ENCODE results near the gene MSH3.
"Not testable (repeated sequence)": the region's sequence is repeated elsewhere in the genome, so short reads cannot be mapped to it uniquely, and the experiment has no call there.

Gene MSH3

GRCh38 chr5:80870442-80870841 lies 216.0 kb downstream of the MSH3 start:
- DNase-seq (ENCODE audit: low read depth): no peak
- H3K4me3 ChIP-seq (ENCODE audit: low read depth, low read length): no peak overlapping the region

GRCh38 chr5:80871541-80871961 lies 217.1 kb downstream of the MSH3 start:
- DNase-seq (ENCODE audit: low read depth): no peak
- H3K4me3 ChIP-seq (ENCODE audit: low read depth, low read length): no peak overlapping the region

DNA sequence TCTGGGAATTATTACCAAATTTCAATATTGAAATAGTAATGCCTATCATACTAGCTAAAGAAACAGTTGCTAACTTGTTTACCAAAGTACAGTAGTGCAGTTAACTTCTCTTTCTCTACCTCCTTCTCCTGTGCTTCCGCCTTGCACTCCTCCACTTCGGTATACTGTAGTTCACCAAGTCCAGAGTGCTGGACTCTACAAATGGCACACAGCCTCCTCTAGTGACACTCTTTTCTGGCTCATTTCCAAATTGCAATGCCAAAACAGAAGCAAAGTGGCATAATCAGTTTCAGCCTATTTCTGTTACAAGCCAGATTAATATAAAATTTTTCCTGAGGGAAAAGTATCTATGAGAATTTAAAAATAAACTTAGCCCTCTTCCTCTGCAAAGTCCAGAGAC lies 219.7 kb downstream of the MSH3 start:
- no peak overlapping the region for H3K4me3 ChIP-seq (ENCODE audit: low read depth, low read length)
- DNase-seq (ENCODE audit: low read depth): no peak

GRCh38 chr5:80877592-80877991 lies 223.1 kb downstream of the MSH3 start:
- H3K4me3 ChIP-seq (ENCODE audit: low read depth, low read length): no peak overlapping the region
- no peak for DNase-seq (ENCODE audit: low read depth)

DNA sequence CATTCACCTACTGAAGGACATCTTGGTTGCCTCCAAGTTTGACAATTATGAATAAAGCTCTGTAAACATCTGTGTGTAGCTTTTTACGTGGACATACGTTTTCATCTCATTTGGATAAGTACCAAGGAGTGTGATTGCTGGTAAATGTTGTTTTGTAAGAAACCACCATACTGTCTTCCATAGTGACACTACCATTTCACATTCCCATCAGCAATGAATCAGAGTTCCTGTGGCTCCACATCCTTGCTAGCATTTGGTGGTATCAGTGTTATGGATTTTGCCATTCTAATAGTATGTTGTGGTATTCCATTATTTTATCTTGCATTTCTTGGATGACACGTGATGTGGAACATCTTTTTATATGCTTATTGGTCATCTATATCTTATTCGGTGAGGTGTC lies 227.3 kb downstream of the MSH3 start:
- H3K4me3 ChIP-seq (ENCODE audit: low read depth, low read length): no peak overlapping the region
- no peak for DNase-seq (ENCODE audit: low read depth)

- not testable (repeated sequence) for H3K4me3 ChIP-seq (ENCODE audit: low read depth, low read length); DNase-seq (ENCODE audit: low read depth)
These were observed 228.9 kb downstream of the MSH3 start for GRCh38 chr5:80883390-80883789.

GRCh38 chr5:80884086-80884813 lies 229.8 kb downstream of the MSH3 start:
- no peak overlapping the region for H3K4me3 ChIP-seq (ENCODE audit: low read depth, low read length)
- DNase-seq (ENCODE audit: low read depth): no peak

DNA sequence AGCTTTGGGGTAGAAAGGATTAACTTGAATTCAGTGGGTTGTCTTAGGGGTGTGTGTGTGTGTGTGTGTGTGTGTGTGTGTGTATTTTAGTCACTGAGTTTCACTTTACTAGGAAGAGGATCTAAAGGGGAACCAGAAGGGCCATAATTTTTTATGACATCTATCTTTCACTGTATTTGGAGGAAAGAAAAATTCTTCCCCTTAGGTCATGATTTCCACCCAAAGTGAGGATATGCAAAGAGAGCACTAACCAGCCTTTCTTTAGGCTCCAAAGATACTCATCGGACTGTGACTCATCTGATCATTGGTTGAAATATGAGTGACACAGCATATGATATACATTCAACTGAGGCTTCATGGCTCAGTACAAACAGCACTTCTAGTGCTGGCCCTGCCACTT lies 230.5 kb downstream of the MSH3 start:
- H3K4me3 ChIP-seq (ENCODE audit: low read depth, low read length): no peak overlapping the region
- no peak for DNase-seq (ENCODE audit: low read depth)

DNA sequence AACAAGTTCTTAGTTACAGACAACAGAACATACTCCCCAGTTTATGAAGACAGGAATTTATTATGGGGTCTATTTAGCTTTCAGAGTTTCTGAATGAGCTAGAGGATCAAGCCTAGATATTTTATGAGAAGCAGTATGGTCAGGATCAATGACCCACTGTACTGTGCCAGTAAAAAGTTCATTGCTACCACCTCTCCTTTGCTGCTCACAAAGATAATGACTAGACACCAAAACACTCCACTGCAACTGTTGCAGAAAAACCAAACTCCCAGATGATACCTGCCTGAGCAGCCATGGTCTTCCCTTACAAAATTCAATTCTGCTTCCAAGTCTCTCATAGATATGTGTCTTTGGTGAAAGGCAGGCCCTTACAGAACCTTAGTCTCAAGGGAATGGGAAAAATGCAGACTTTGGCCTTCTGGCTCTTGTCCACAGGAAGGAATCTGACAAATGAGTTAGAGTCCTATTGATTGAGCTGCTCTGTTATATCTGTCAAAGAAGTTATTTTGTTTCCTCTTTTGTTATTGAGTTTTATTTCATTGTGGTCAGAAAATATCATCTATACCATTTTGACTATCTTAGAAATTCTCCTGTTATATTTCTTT lies 231.0 kb downstream of the MSH3 start:
- no peak overlapping the region for H3K4me3 ChIP-seq (ENCODE audit: low read depth, low read length)
- DNase-seq (ENCODE audit: low read depth): no peak

GRCh38 chr5:80894083-80894482 lies 239.6 kb downstream of the MSH3 start:
- DNase-seq (ENCODE audit: low read depth): no peak
- no peak overlapping the region for H3K4me3 ChIP-seq (ENCODE audit: low read depth, low read length)

DNA sequence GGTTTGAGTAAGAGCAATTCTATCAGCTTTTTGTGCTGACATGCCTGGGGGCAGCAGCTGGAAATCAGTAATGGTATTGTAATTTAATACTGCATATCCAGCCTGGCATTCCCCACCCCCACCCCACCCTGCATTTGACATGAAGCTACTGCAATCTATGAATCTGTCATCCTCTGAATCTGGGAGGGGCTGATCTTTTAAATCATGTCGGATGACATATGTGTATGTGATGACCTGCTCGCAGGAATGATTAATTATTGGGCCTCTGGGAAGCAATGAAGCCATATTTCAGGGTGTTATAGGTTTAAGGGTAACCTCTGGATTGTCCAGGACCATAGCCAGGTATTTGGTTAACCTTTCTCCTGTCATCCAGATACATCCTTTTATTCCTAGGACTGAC lies 241.1 kb downstream of the MSH3 start:
- no peak for DNase-seq (ENCODE audit: low read depth)
- no peak overlapping the region for H3K4me3 ChIP-seq (ENCODE audit: low read depth, low read length)

GRCh38 chr5:80902624-80903023 lies 248.2 kb downstream of the MSH3 start:
- not testable (repeated sequence) for H3K4me3 ChIP-seq (ENCODE audit: low read depth, low read length)

DNA sequence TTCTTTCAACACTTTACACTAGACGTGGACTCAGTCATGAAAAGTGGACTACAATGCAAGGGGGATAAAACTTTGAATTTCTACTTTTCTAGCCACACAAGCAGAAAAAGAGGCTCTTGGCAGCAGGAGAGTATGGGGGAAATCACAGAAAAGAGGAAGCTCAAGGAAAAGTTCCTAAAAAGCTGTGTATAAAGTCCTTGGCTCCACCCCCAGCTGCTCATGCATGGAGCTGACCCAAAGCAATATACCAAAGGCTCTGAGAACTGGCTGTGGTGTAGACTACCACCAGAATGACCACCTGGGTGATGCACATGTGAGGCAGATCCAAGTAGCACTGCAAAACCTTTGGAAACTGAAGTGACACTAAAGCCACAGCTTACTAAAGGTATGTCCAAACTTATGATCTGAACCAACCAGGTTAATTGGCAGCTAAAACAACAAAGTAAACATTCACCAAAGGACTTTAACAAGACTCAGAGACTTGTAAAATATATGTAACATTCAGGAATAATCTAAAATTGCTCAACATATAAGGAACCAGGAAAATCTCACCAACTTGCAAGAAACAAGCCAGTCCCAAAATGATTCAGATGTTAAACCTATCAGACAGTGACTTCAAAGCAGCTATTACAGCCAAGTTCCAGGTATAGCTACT lies 250.2 kb downstream of the MSH3 start:
- no peak overlapping the region for H3K4me3 ChIP-seq (ENCODE audit: low read depth, low read length)
- DNase-seq (ENCODE audit: low read depth): no peak

More at GRCh38 chr5:80902624-80903023, 248.2 kb downstream of the MSH3 start:
- DNase-seq (ENCODE audit: low read depth): not testable (repeated sequence)

GRCh38 chr5:80905405-80905804 lies 251.0 kb downstream of the MSH3 start:
- no peak for DNase-seq (ENCODE audit: low read depth)
- no peak overlapping the region for H3K4me3 ChIP-seq (ENCODE audit: low read depth, low read length)

DNA sequence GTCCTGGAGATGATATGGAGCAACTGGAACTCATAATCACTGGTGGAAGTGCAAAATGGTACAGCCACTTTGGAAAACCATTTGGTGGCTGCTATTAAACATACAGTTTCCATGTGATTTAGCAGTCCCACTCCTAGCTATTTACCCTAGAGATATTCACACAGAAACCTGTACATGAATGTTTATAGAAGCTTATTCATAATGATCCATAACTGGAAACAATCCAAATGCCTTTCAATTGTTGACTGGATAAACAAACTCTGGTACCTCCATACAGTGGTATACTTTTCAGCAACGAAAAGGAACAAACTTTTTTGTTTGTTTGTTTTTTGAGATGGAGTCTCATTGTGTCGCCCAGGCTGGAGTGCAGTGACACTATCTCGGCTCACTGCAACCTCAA lies 258.0 kb downstream of the MSH3 start:
- no peak for DNase-seq (ENCODE audit: low read depth)
- H3K4me3 ChIP-seq (ENCODE audit: low read depth, low read length): no peak overlapping the region

DNA sequence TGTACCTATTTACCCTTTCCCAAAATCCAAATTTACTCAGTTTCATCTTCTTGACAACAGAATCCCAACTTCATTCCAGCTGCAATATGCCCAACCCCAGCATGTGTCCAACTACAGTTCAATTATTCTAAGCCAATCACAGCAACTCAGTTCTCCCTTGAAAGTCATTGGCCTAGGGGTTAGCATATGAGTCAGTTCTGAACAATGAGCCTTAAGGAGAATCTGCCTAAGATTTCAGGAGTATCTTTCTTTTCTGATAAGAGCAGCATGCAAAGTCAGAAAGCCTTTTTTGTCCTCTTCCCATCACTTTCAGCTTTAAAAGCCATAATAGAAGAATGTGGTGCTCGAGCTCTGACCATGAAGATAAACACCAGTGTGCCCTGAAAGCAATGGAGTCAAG lies 261.3 kb downstream of the MSH3 start:
- no peak for DNase-seq (ENCODE audit: low read depth)
- H3K4me3 ChIP-seq (ENCODE audit: low read depth, low read length): no peak overlapping the region

DNA sequence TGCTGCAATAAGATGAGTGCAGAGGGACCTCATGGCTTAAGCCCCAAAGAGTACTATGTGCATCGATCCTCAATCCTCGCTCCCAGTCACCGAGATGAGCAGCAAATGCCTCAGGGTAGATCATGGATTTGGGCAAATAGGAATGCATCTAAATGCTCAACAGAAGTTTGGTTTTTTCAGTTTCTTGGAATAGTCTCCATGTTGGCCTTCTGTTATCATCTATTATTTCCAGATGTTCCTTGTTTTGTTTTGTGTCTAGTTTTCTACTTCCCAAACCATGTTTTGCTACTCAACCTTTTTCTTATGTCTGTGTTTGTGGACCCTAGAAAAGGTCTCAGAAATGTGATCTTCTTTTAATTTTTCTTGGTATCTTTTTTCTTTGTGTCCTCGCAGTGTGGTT lies 262.2 kb downstream of the MSH3 start:
- H3K4me3 ChIP-seq (ENCODE audit: low read depth, low read length): no peak overlapping the region
- no peak for DNase-seq (ENCODE audit: low read depth)

DNA sequence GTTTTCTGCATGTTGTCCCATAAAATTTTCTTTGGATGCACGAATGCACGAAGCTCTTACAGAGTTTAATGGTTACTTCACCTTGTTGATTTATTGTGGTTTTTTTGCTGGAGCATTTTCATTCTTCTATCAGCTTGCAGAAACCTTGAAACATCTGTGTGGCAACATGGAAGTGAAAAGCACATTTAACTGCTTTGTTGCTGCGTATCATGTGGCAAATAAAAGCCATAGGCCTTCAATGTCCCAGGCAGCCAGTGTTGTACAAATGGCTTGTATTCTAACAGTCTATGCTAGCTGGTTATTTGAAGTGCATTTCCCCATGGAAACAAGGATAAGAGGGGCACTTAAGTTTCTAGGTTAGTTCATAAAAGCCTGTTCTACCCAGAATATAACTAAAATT lies 263.2 kb downstream of the MSH3 start:
- DNase-seq (ENCODE audit: low read depth): no peak
- H3K4me3 ChIP-seq (ENCODE audit: low read depth, low read length): no peak overlapping the region

GRCh38 chr5:80919678-80920196 lies 265.3 kb downstream of the MSH3 start:
- no peak for DNase-seq (ENCODE audit: low read depth)
- no peak overlapping the region for H3K4me3 ChIP-seq (ENCODE audit: low read depth, low read length)

DNA sequence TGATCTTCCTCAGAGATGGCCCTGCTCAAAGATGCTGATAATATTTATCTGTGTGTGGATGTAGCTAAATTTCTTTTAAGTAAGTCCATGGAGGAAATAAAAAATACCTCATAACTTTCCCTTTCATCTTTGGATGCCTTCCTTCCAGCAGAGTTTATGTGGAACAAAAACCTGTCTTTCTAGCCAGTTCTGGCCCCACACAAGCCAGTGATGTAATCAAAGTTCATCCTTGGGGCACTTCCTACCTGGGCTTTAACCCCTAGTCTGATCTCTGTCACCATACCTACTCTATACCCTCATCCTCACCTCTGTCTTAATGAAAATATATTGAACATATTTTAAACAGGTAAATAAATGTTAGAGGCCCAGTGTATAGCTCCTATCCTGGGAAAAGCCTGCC lies 265.9 kb downstream of the MSH3 start:
- H3K4me3 ChIP-seq (ENCODE audit: low read depth, low read length): no peak overlapping the region
- DNase-seq (ENCODE audit: low read depth): no peak

GRCh38 chr5:80921026-80921425 lies 266.6 kb downstream of the MSH3 start:
- DNase-seq (ENCODE audit: low read depth): no peak
- H3K4me3 ChIP-seq (ENCODE audit: low read depth, low read length): no peak overlapping the region

All from skeletal muscle cell (primary cell).